ENCODE results near the gene TXNDC15.

GRCh38 chr5:134887593-134888159, 13.5 kb downstream of the TXNDC15 start:
- TF ChIP-seq ZNF274 (IDR thresholded peaks at IDR 0.05; ENCODE audit: low read depth, low read length) (no peak), YY1 (IDR thresholded peaks at IDR 0.05; ENCODE audit: insufficient read depth, insufficient read length) (no peak)
